ENCODE results near the gene ATP5MK.

The ATP5MK gene

GRCh38 chr10:103441206-103441605, 44.9 kb upstream of the ATP5MK start:
- peaks cover 10% of the 10 kb centered on the region for H3K4me1 ChIP-seq (ENCODE audit: control insufficient read depth, low read length)
- no peak overlapping the region for H3K4me2 ChIP-seq (ENCODE audit: low read length)

DNA sequence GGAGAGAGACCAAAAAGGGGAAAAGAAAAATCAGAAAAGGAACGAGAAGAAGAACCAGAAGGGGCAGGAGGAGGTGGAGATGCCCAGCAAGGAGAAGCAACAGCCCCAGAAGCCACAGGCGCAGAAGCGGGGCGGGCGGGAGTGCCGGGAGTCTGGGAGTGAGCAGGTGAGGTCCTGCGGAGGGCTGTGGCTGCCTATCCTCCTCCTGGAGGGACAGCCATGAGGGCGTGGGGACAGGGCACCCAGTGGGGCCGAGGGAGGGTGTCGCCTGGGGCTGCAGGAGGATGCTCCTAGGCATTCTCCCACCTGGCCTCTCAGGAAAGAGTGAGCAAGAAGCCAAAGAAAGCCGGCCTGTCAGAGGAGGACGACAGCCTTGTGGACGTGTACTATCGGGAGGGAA, 44.1 kb upstream of the ATP5MK start:
- H3K4me2 ChIP-seq (ENCODE audit: low read length), result no peak overlapping the region
- peaks cover 13% of the 10 kb centered on the region for H3K79me2 ChIP-seq (ENCODE audit: control insufficient read depth, low read length)
- no peak overlapping the region for H3K27ac ChIP-seq (ENCODE audit: low read depth, low read length)
- no peaks in the 10 kb centered on the region for H3K9me2 ChIP-seq (replicated peaks; ENCODE audit: control insufficient read depth, low read length)
- no peaks in the 10 kb centered on the region for H4K20me1 ChIP-seq (ENCODE audit: control insufficient read depth, insufficient read depth, low read depth, low read length)
- H3K27me3 ChIP-seq (ENCODE audit: control insufficient read depth, low read length), result no peaks in the 10 kb centered on the region
- H3K9me3 ChIP-seq (ENCODE audit: control insufficient read depth, insufficient read depth, low read length), result no peaks in the 10 kb centered on the region
- H3K36me3 ChIP-seq (ENCODE audit: control insufficient read depth, low read length), result peaks cover 95% of the 10 kb centered on the region
- TF ChIP-seq EZH2phosphoT487 (IDR thresholded peaks at IDR 0.05; ENCODE audit: borderline replicate concordance, low read length), result no peak
- TF ChIP-seq, protein P1, sequence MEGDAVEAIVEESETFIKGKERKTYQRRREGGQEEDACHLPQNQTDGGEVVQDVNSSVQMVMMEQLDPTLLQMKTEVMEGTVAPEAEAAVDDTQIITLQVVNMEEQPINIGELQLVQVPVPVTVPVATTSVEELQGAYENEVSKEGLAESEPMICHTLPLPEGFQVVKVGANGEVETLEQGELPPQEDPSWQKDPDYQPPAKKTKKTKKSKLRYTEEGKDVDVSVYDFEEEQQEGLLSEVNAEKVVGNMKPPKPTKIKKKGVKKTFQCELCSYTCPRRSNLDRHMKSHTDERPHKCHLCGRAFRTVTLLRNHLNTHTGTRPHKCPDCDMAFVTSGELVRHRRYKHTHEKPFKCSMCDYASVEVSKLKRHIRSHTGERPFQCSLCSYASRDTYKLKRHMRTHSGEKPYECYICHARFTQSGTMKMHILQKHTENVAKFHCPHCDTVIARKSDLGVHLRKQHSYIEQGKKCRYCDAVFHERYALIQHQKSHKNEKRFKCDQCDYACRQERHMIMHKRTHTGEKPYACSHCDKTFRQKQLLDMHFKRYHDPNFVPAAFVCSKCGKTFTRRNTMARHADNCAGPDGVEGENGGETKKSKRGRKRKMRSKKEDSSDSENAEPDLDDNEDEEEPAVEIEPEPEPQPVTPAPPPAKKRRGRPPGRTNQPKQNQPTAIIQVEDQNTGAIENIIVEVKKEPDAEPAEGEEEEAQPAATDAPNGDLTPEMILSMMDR (IDR thresholded peaks at IDR 0.05; ENCODE audit: low read depth, low read length, poor library complexity, severe bottlenecking), result no peak
- no peak overlapping the region for H3K4me3 ChIP-seq (ENCODE audit: low read length)
- no peaks in the 10 kb centered on the region for H3F3A ChIP-seq (ENCODE audit: control insufficient read depth, insufficient read depth)
- peaks cover 17% of the 10 kb centered on the region for H3K4me1 ChIP-seq (ENCODE audit: control insufficient read depth, low read length)

More at GRCh38 chr10:103441206-103441605, 44.9 kb upstream of the ATP5MK start:
- Histone ChIP-seq H3K27me3 (ENCODE audit: control insufficient read depth, low read length) (no peaks in the 10 kb centered on the region), H4K20me1 (ENCODE audit: control insufficient read depth, insufficient read depth, low read depth, low read length) (no peaks in the 10 kb centered on the region), H3K79me2 (ENCODE audit: control insufficient read depth, low read length) (peaks cover 6% of the 10 kb centered on the region), H3K27ac (ENCODE audit: low read depth, low read length) (no peak overlapping the region), H3K9me2 (replicated peaks; ENCODE audit: control insufficient read depth, low read length) (no peaks in the 10 kb centered on the region), H3K36me3 (ENCODE audit: control insufficient read depth, low read length) (peaks cover 95% of the 10 kb centered on the region), H3K4me3 (ENCODE audit: low read length) (no peak overlapping the region), H3F3A (ENCODE audit: control insufficient read depth, insufficient read depth) (no peaks in the 10 kb centered on the region), H3K9me3 (ENCODE audit: control insufficient read depth, insufficient read depth, low read length) (no peaks in the 10 kb centered on the region)
- TF ChIP-seq EZH2phosphoT487 (IDR thresholded peaks at IDR 0.05; ENCODE audit: borderline replicate concordance, low read length), result no peak
- TF ChIP-seq, protein P1 (IDR thresholded peaks at IDR 0.05; ENCODE audit: low read depth, low read length, poor library complexity, severe bottlenecking), result no peak

DNA sequence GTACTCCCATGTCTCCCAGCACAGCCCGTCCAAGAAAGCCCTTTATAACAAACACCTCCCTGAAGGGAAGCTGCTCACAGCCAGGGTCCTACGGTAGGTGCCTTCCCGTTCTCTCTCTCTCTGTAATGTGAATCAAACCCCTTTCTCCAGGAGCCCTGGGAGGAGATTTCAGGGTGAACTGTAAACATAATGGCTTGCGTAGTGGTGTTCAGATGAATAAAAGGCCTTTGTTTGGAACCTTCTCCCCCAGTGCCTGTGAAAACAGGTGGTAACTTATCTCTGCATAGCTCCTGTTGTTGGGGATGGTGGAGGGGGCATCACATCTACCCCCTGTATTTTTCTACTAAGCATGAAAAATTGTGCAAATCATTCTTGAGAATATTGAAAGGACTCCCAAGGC, 43.5 kb upstream of the ATP5MK start:
- Histone ChIP-seq H3F3A (ENCODE audit: control insufficient read depth, insufficient read depth) (peaks cover 4% of the 10 kb centered on the region), H3K27me3 (ENCODE audit: control insufficient read depth, low read length) (no peaks in the 10 kb centered on the region), H3K9me2 (replicated peaks; ENCODE audit: control insufficient read depth, low read length) (no peaks in the 10 kb centered on the region), H3K9me3 (ENCODE audit: control insufficient read depth, insufficient read depth, low read length) (no peaks in the 10 kb centered on the region), H3K4me2 (ENCODE audit: low read length) (no peak overlapping the region), H3K4me1 (ENCODE audit: control insufficient read depth, low read length) (peaks cover 24% of the 10 kb centered on the region), H3K36me3 (ENCODE audit: control insufficient read depth, low read length) (peaks cover 91% of the 10 kb centered on the region), H3K79me2 (ENCODE audit: control insufficient read depth, low read length) (peaks cover 13% of the 10 kb centered on the region), H3K27ac (ENCODE audit: low read depth, low read length) (no peak overlapping the region), H3K4me3 (ENCODE audit: low read length) (no peak overlapping the region), H4K20me1 (ENCODE audit: control insufficient read depth, insufficient read depth, low read depth, low read length) (no peaks in the 10 kb centered on the region)
- TF ChIP-seq EZH2phosphoT487 (IDR thresholded peaks at IDR 0.05; ENCODE audit: borderline replicate concordance, low read length), result no peak
- TF ChIP-seq, protein P1 (IDR thresholded peaks at IDR 0.05; ENCODE audit: low read depth, low read length, poor library complexity, severe bottlenecking), result no peak

Measured in DOHH2 (cell line).